K562 (cell line): ENCODE results near the gene HDAC7. TPM values are rescaled to one million over a fixed set of nuclear protein-coding genes. Genes with fewer than 3 reads are reported as not detected.

Experiments used
- ATAC-seq: fragments of 200-7000 bp; cut with Tn5 transposase; 3 replicates; pipeline ENCODE4 v1.9.1; 2020; ENCODE audit warnings: moderate library complexity
- BruUV-seq: library from RNA; stranded (reverse); fragments of 400-500 nt; replicated peaks from 2 replicates; lab custom pipeline; 2021; lab: Mats Ljungman, UMichigan
- CTCF ChIA-PET: fragments of 300-600 bp; formaldehyde crosslinking; extraction: SDS; loops from one replicate; lab custom pipeline; 2021; ENCODE audit warnings: low intra/inter-chr PET ratio; lab: Yijun Ruan, JAX
- POLR2A ChIA-PET: fragments of 300-600, 350-650 bp; sonication (Branson Sonifier 250); formaldehyde crosslinking; extraction: SDS; loops from one replicate; lab custom pipeline; 2021; ENCODE audit warnings: antibody characterized with exemption, inconsistent platforms; lab: Yijun Ruan, JAX
- DNase-seq, 4 experiments: peaks; one replicate each; pipeline versions ENCODE4 v3.0.0 to v3.0.0-alpha.2; 2011 to 2018; ENCODE audit warnings: low spot score in 3 of 4, mixed read lengths in 3 of 4; ENCODE audit errors: extremely low read depth in 1 of 4
- FAIRE-seq: peaks from 2 replicates; lab custom pipeline; 2011; peaks lifted over from hg19 to GRCh38; lab: Jason Lieb, UNC
- H2AFZ ChIP-seq: 2 replicates; pipeline ENCODE4 v1.6.0; 2011; ENCODE audit warnings: low read depth, low read length, control low read depth, inconsistent platforms
- H3K27ac ChIP-seq: fragments of 200-600 bp; 3 replicates; pipeline ENCODE4 v1.8.0; 2011; ENCODE audit warnings: low read depth, mild to moderate bottlenecking, control low read depth, inconsistent platforms, low read length, moderate library complexity, mixed read lengths; ENCODE audit errors: extremely low read depth
- H3K27me3 ChIP-seq, 2 experiments: fragments of 300-600 bp in 1 of 2; 2 replicates in 1 of 2; 3 replicates in 1 of 2; pipeline versions ENCODE4 v1.6.0 to v1.8.0; 2011; ENCODE audit warnings: inconsistent platforms in 2 of 2, low read length in 2 of 2, mild to moderate bottlenecking in 1 of 2, mixed read lengths in 1 of 2, moderate library complexity in 1 of 2; ENCODE audit not compliant: control insufficient read depth in 2 of 2, insufficient read depth in 2 of 2
- H3K36me3 ChIP-seq: fragments of 300-600 bp; 3 replicates; pipeline ENCODE4 v1.8.0; 2011; ENCODE audit warnings: mild to moderate bottlenecking, low read length, inconsistent platforms; ENCODE audit not compliant: control insufficient read depth, insufficient read depth
- H3K4me1 ChIP-seq, 2 experiments: fragments of 200-600 bp in 1 of 2; replicated peaks in 1 of 2; 2 replicates in 1 of 2; 3 replicates in 1 of 2; pipeline versions ENCODE4 v1.5.1 to v1.8.0; 2011; ENCODE audit warnings: inconsistent platforms in 2 of 2, low read length in 2 of 2, mild to moderate bottlenecking in 1 of 2, mixed read lengths in 1 of 2, moderate library complexity in 1 of 2; ENCODE audit not compliant: control insufficient read depth in 2 of 2, insufficient read depth in 2 of 2
- H3K4me2 ChIP-seq: 2 replicates; pipeline ENCODE4 v1.6.1; 2011; ENCODE audit warnings: low read length, control low read depth, inconsistent platforms, mixed read lengths; ENCODE audit not compliant: insufficient read depth
- H3K4me3 ChIP-seq: fragments of 200-600 bp; sonication (generic), shearing (Covaris generic); 2 replicates; pipeline ENCODE4 v1.5.1; 2016; ENCODE audit warnings: control low read depth, inconsistent platforms
- H3K79me2 ChIP-seq: fragments of 200-600 bp; 3 replicates; pipeline ENCODE4 v1.8.0; 2011; ENCODE audit warnings: low read length, inconsistent platforms; ENCODE audit not compliant: control insufficient read depth, insufficient read depth
- H3K9ac ChIP-seq, 2 experiments: 2 replicates each; pipeline versions ENCODE4 v1.6.0 to v1.6.1; 2011; ENCODE audit warnings: low read depth in 2 of 2, low read length in 2 of 2, control low read depth in 1 of 2, inconsistent platforms in 1 of 2, mild to moderate bottlenecking in 1 of 2, mixed read lengths in 1 of 2; ENCODE audit not compliant: insufficient read depth in 1 of 2
- H3K9me1 ChIP-seq: one replicate; pipeline ENCODE4 v1.6.0; 2011; ENCODE audit warnings: inconsistent platforms, mild to moderate bottlenecking, low read length, moderate library complexity; ENCODE audit not compliant: control insufficient read depth, insufficient read depth
- H3K9me3 ChIP-seq: replicated peaks from 2 replicates; pipeline ENCODE4 v1.5.1; 2011; ENCODE audit warnings: low read depth, low read length, inconsistent platforms; ENCODE audit not compliant: control insufficient read depth, insufficient read depth
- H4K20me1 ChIP-seq: replicated peaks from 2 replicates; pipeline ENCODE4 v1.6.1; 2011; ENCODE audit warnings: low read length, inconsistent platforms, mixed read lengths; ENCODE audit not compliant: control insufficient read depth, insufficient read depth
- KDM2B ChIP-seq: fragments of 250-450 bp; sonication (Bioruptor Pico); IDR thresholded peaks from 2 replicates; pipeline ENCODE4 v1.8.0; 2021; ENCODE audit warnings: mild to moderate bottlenecking, moderate library complexity
- MITF ChIP-seq: IDR thresholded peaks from 2 replicates; pipeline ENCODE4 v1.6.1; 2014; ENCODE audit warnings: antibody characterized with exemption
- XRCC4 ChIP-seq: IDR thresholded peaks from one replicate; pipeline ENCODE4 v1.6.1; 2011; ENCODE audit not compliant: insufficient read depth, insufficient read length; ENCODE audit errors: extremely low read depth
- ZBTB40 ChIP-seq, 2 experiments: fragments of 450-650 bp in 1 of 2; sonication (generic) in 1 of 2; formaldehyde crosslinking in 1 of 2; IDR thresholded peaks; 2 replicates each; pipeline versions ENCODE4 v1.7.1 to v1.9.0; 2016 to 2022; ENCODE audit warnings: inconsistent platforms in 1 of 2, mild to moderate bottlenecking in 1 of 2, missing genetic modification reagents in 1 of 2
- ZC3H11A ChIP-seq: IDR thresholded peaks from 2 replicates; pipeline ENCODE4 v1.6.1; 2012; ENCODE audit warnings: low read depth, low read length, improper control_type of control experiment
- ZNF175 ChIP-seq: fragments of 200-800 bp; sonication (Bioruptor generic); IDR thresholded peaks from 2 replicates; pipeline ENCODE4 v1.6.1; 2016; ENCODE audit warnings: low read depth, mild to moderate bottlenecking, missing genetic modification characterization, missing compliant biosample characterization
- ZNF57 ChIP-seq: fragments of 450-650 bp; formaldehyde crosslinking; IDR thresholded peaks from 2 replicates; pipeline ENCODE4 v1.4.0; 2020; ENCODE audit warnings: mild to moderate bottlenecking, moderate library complexity
- ZNF668 ChIP-seq: fragments of 250-450 bp; sonication (Bioruptor Pico); IDR thresholded peaks from 2 replicates; pipeline ENCODE4 v1.8.0; 2022; ENCODE audit warnings: mild to moderate bottlenecking, inconsistent platforms
- WGBS: fragments of 100-300 bp; shearing (Covaris generic); methylation state at CpG from one replicate; pipeline ENCODE4 v1.1.6; 2016; ENCODE audit warnings: low coverage, mixed read lengths; ENCODE audit not compliant: insufficient coverage; ENCODE audit errors: missing lambda C conversion rate; 5-methylcytosine and 5-hydroxymethylcytosine counted together
- in situ Hi-C: fragments of 300-500 bp; cut with MboI; formaldehyde crosslinking; loops from 4 replicates; pipeline ENCODE4 v1.15.0; 2018; ENCODE audit warnings: inconsistent platforms, mixed read lengths
- intact Hi-C: fragments of 100-400 bp; cut with micrococcal nuclease; formaldehyde crosslinking; loops from 2 replicates; pipeline ENCODE4 v1.14.2; 2022
- polyA plus RNA-seq, 8 experiments: library from polyadenylated mRNA; depleted of rRNA in 4 of 8; stranded (reverse) in 5 of 8; unstranded in 3 of 8; fragments of >200 nt; fragmentation: Nextera tagmentation in 2 of 8; fragmentation: Illumina TruSeq in 1 of 8; extraction: Ambion mirVana in 2 of 8; extraction: Trizol in 1 of 8; gene quantifications; 2 replicates each; pipeline versions ENCODE4 v1.2.1 to v1.2.3, GENCODE V29; 2011 to 2014; ENCODE audit warnings: inconsistent platforms in 1 of 8, missing spikeins in 1 of 8
- total RNA-seq, 7 experiments: library from RNA; depleted of rRNA in 6 of 7; stranded (reverse); fragments of >200 nt in 6 of 7; fragmentation: Illumina TruSeq in 2 of 7; extraction: Trizol in 2 of 7; gene quantifications; 2 replicates each; pipeline versions ENCODE4 v1.2.1 to v1.2.3, GENCODE V29; 2011 to 2021; ENCODE audit warnings: low replicate concordance in 1 of 7

Gene HDAC7
- total and polyA plus RNA-seq, 9 of the 15 experiments (the other 6 are each of a cell fraction or from before 2014, with no cell fraction given) = 2.5 to 129 (median 31.1) TPM

GRCh38 chr12:47758834-47759690, 60.6 kb downstream of the HDAC7 start, which contains the start of gene RAPGEF3:
RAPGEF3 (minus strand) TSS chr12:47758880; CDS start chr12:47758556, 324 bp downstream.
- TSS peak; percentile 55 for BruUV-seq
- Histone ChIP-seq H3K79me2 (no peaks in the 10 kb centered on the region), H3K9me3 (no peaks in the 10 kb centered on the region), H2AFZ (peak within 1 kb of the TSS; percentile 97), H3K9me1 (no peaks in the 10 kb centered on the region), H3K36me3 (no peaks in the 10 kb centered on the region), H3K4me3 (peak within 1 kb of the TSS; percentile 57), H4K20me1 (no peaks in the 10 kb centered on the region), H3K4me2 (peak within 1 kb of the TSS; percentile 88), H3K27me3 (no peaks in the 10 kb centered on the region), H3K4me1 (peaks cover 8 to 22% of the 10 kb centered on the region in 2 experiments; a peak in 4 of 5 replicates), H3K27ac (peak within 1 kb of the TSS; percentile 72), H3K9ac (peak within 1 kb of the TSS; percentile 76 to 88; a peak in 3 of 4 replicates)
- ChIA-PET CTCF (interaction anchor here (0.6 to 1.6 kb wide), 8 partner anchors 15 to 1258 kb away, joined by 3 to 9 read pairs (median 4); no protein-coding TSS in a partner anchor), POLR2A (interaction anchor here (0.7 to 2.3 kb wide), 9 partner anchors 9 to 62 kb away, joined by 3 to 7 read pairs (median 4); partner anchors contain the start of gene RPAP3)
- peak; percentile 86 to 93 (median 92) for DNase-seq
- in situ Hi-C loops (no loop called here), intact Hi-C loops (no loop called here)
- under 1% methylated on average over 42 of the region's 57 CpGs for WGBS
- peak; percentile 96 for ATAC-seq
- peak; percentile 19 for FAIRE-seq
- TF ChIP-seq ZBTB40 (IDR thresholded peaks at IDR 0.05) = no peak
- no peak for TF ChIP-seq ZBTB40 (CRISPR knock-in tag; IDR thresholded peaks at IDR 0.05)
- no peak for TF ChIP-seq XRCC4
- TF ChIP-seq ZNF57 = no peak
- no peak for TF ChIP-seq MITF
- TF ChIP-seq KDM2B = no peak
- no peak for TF ChIP-seq ZNF668 (CRISPR knock-in tag)
- no peak; the same call in 1 of the 2 replicates for TF ChIP-seq ZNF175 (CRISPR knock-in tag)
- no peak for TF ChIP-seq ZC3H11A
